GM19324 (cell line): ENCODE data around the gene PHLDB2.

Source experiments
- ATAC-seq: cut with Tn5 transposase; IDR thresholded peaks from one replicate; pipeline ENCODE4 v1.9.1; 2021; ENCODE audit warnings: mild to moderate bottlenecking, moderate library complexity; ENCODE audit not compliant: unreplicated experiment, low FRiP score

PHLDB2 gene

GRCh38 chr3:111981457-111981763, 122.3 kb downstream of the PHLDB2 start:
- ATAC-seq, result no peak

- no peak for ATAC-seq
These were observed 125.7 kb downstream of the PHLDB2 start for GRCh38 chr3:111984636-111985298.

GRCh38 chr3:111986800-111987199, 127.7 kb downstream of the PHLDB2 start:
- ATAC-seq, result no peak

GRCh38 chr3:111989061-111989678, 130.1 kb downstream of the PHLDB2 start:
- ATAC-seq, result peak; percentile 85

- no peak for ATAC-seq
These were observed 134.0 kb downstream of the PHLDB2 start for GRCh38 chr3:111993038-111993437.

- no peak for ATAC-seq
These were observed 139.8 kb downstream of the PHLDB2 start, which contains the start of gene TAGLN3 for GRCh38 chr3:111998636-111999483. TSS of gene TAGLN3 (plus strand) at chr3:111998922. CDS start at chr3:111999423, 501 bp downstream.

- ATAC-seq, result no peak
These were observed 140.6 kb downstream of the PHLDB2 start for GRCh38 chr3:111999484-112000324.

GRCh38 chr3:112000367-112000771, 141.3 kb downstream of the PHLDB2 start:
- no peak for ATAC-seq

- no peak for ATAC-seq
These were observed 141.9 kb downstream of the PHLDB2 start for GRCh38 chr3:112000966-112001365.

GRCh38 chr3:112001526-112001925, 142.5 kb downstream of the PHLDB2 start:
- no peak for ATAC-seq

- ATAC-seq, result no peak
These were observed 143.3 kb downstream of the PHLDB2 start for GRCh38 chr3:112002096-112002971.

- no peak for ATAC-seq
These were observed 144.4 kb downstream of the PHLDB2 start for GRCh38 chr3:112003321-112004080.

GRCh38 chr3:112004187-112004586, 145.1 kb downstream of the PHLDB2 start:
- ATAC-seq, result no peak

GRCh38 chr3:112004669-112005068, 145.6 kb downstream of the PHLDB2 start:
- no peak for ATAC-seq

GRCh38 chr3:112005091-112005672, 146.1 kb downstream of the PHLDB2 start:
- no peak for ATAC-seq

- ATAC-seq, result no peak
These were observed 148.6 kb downstream of the PHLDB2 start for GRCh38 chr3:112007633-112008032.

- ATAC-seq, result no peak
These were observed 150.6 kb downstream of the PHLDB2 start for GRCh38 chr3:112009670-112010069.

- no peak for ATAC-seq
These were observed 151.6 kb downstream of the PHLDB2 start for GRCh38 chr3:112010636-112011035.
